GM21576 (cell line): ENCODE results near the gene SMG1.

Source experiments
- ATAC-seq: cut with Tn5 transposase; IDR thresholded peaks from one replicate; pipeline ENCODE4 v1.9.1; 2021; ENCODE audit warnings: mild to moderate bottlenecking, moderate library complexity; ENCODE audit not compliant: unreplicated experiment

Gene SMG1

DNA sequence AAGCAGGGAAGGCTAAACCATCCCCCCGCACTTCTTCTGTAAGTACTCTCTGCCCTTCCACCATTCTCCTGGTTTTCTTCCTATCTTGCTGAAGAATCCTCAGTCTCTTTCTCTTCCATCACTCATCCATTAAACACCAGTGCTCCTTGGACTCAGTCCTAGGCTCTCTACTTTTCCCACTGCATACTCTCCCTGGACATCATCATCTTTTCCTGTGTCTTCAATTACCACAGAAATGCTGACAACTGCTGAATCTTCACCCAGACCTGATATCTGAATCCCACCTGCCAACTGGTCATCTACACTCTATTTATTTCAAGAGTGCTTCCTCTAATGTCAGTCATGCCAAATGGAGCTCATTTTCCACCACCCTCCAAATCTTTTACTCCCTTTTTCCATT, 71.0 kb downstream of the SMG1 start:
- no peak for ATAC-seq

DNA sequence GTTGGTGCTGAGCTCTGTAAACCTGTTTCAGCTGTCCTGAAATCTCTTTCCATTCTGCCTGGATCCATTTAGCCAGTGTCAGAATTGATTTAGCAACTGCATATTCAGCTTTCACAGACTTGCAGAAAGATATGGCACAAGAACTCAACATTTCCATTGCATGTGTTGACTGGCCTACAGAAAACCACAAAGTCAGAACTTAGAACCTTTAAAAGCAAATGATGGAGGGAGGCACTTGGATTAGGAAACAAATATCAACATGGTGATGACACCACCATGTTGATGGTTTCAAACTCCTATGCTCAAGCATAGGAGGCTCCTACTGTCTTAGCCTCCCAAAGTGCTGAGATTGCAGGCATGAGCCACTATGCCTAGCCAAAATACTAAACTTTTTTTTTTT, 72.5 kb downstream of the SMG1 start:
- no peak for ATAC-seq

DNA sequence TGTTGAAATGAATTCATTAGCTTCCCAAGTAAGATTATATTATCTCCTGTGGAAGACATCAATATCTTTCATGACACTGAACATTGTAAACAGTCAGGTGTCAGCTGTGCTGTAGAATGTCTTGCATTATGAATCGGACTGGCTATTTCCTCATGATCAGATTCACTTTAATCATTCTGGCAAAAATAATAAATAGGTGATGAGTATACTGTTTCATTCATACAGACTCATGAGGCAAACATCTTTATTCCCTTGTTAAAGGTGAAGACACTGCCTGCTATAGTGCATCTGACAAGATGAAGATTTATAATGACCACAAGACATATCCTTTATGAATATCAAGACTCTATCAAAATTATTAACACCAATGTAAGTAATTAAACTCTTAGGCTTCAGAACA, 73.6 kb downstream of the SMG1 start:
- ATAC-seq: no peak

DNA sequence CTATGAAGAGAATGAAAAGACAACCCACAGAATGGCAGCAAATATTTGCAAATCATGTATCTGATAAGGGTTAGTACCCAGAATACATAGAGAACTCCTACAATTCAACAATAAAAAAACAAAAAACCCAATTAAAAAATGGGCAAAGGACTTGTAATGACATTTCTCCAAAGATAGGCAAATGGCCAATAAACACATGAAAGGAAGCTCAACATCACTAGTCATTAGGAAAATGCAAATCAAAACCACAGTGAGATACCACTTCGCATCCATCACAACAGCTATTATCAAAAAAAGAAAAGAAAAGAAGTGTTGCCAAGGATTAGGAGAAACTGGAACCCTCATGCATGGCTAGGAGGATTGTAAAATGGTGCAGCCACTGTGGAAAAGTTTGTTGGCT, 79.8 kb downstream of the SMG1 start:
- ATAC-seq: no peak

DNA sequence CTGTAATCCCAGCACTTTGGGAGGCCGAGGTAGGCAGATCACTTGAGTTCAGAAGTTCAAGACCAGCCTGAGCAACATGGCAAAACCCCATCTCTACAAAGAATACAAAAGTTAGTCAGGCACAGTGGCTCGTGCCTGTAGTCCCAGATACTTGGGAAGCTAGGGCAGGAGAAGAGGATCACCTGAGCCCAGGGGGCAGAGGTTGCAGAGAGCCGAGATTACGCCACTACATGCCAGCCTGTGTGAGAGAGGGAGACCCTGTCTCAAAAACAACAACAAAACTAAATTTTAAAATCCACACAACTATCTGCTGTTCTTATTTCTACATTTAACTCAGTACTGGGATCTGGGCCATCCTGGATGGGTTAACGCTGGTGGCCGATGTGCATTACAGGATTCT, 83.6 kb downstream of the SMG1 start:
- ATAC-seq: no peak

DNA sequence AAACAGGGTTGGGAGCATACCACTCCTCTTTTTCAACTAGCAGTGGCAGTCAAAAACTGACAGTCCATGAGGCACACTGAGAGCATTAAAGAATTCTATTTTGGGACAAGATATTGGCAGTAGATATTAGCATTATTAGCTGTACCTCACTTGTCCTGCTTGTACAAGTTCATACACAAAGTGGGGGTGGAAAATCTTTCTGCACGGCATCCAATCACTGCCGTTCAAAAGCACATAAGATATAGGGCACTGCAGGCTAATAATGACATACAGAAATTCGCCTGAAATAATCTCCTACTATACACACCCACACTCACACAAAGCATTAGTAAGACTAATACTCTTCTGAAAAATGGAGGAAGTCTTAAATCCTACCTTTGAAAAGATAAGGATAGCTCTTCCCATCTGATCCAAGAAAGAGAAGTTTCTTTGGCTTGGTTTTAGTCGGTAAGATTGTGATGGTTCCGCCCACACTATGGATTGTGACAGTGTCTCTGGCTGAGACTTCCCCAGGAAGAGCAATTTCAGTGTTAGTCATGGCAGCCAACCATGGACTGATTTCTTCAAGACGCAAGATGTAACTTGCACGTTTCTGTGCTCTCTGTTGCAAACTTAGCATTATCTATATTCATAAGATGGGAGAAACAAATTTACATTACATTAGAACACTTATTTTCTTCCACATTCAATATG, 84.2 kb downstream of the SMG1 start:
- ATAC-seq: no peak

DNA sequence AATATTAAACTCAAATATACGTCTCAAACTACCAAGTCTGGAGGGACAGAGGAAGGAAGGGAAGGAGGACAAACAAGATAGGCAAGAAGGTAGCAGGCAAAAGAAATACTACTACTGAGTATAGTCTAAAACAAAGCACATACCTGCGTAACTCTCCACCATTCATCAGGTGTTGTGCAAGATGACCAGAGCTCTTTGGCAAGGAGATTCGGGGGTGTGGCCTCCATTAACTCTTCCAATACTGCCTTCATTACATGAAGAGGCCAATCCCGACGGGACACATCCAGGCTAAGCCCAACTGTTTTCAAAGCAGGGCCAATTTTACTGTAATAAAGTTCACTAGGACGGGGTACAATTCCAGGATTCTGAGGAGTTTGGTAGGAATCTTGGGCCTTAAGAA, 86.7 kb downstream of the SMG1 start:
- no peak for ATAC-seq

DNA sequence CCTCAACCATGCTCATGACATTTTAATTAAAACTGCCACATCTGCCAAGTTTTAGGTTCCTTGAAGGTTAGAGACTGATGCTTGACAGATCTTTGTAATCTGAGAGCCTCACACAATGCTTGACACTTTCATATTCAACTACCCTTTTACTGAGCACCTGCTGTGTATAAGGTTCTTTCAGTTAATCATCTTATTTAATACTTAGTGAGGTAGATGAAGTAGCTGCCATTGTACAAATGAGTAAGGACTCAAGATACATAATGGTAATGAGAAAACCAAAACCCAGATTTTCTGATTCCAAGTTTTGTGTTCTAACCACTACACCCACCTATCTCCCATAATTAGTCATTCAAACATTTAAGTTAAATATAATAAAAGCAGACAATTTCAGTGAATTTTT, 89.5 kb downstream of the SMG1 start:
- ATAC-seq: no peak

DNA sequence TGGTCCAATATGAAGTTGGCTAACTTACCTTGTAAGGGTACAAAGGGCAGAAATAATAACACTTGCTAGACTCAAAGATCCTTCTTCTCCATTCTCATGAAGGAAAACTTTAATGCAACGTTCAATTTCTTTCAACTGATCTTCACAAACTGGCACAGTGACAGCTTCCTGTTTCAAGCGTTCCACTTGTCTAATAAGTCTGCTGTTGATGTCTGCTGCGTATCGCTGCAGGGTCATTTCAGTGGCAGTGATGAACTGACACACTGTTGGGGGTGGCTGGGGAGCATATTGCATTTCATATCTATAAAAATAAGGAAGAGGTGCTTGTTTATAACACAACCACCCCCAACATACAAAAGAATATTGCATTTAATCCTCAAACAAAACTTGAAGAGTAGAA, 91.3 kb downstream of the SMG1 start:
- ATAC-seq: no peak

DNA sequence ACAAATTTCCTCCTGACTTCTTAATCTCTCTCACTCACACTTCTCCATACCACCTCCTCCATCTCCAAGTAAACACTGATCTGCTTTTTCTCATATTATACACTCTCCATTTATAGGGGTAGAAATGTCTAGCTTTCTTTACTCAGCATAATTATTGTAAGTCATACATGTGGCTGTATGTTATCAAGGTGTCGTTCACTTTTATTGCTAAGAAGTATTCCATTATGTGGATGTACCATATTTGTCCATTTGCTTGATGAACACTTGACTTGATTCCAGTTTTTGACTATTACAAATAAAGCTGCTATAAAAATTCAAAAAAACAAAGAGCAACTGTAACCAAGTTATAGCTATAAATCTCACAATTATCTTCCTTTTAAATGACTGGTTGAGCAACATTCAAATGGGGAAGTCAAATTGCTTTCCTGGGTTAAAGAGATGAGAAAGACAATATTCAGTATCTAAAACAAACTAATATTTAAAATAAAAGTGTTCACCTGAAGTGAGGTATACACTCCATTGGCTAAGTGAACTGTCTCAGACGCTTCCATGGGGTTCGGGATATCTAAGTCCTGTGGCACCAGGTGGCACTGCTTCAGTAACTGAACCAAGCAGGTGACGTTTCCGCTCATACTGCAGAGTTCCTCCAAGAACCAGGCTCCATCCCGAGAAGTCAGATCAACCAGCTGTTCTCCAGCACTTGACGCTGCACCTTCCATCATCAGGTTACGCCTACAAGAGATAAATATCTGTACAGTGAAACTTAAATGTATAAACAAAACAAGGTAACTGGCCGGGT, 92.3 kb downstream of the SMG1 start:
- ATAC-seq: no peak

DNA sequence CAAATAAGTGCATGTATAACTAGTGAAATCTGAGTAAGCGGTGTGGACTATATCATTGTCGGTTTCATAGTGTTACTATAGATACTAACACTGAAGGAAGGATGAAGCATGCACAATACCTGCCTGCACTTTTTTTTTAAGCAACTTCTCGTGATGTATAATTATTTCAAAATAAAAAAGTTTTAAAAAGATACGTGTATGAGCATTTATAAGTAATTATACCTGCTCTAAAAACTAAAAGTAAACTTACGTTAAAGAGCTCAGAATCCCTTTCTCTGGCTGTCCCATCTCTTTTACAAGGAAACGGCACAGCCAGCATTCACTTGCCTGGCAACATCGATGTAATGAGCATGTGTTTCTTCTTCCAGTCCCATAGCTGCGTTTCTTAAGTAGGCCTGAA, 93.6 kb downstream of the SMG1 start:
- ATAC-seq: no peak

DNA sequence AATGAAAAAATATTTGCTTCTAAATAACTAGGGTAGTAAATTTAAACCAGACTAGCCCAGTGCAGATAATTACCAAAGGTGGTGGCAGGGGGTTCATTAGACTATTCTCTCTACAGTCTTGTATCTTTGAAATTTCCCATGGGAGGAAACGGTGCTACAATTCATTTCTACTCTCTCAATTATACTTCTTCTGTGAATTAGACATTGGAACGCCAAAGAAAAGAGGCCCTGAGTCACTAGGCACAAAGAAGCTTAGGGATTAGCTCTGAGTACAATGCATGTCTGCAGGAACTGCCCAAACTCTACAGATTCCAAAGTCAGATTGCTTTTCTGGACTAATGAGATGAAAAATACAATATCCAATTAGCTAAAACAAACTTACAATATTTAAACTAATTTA, 94.2 kb downstream of the SMG1 start:
- ATAC-seq: no peak

DNA sequence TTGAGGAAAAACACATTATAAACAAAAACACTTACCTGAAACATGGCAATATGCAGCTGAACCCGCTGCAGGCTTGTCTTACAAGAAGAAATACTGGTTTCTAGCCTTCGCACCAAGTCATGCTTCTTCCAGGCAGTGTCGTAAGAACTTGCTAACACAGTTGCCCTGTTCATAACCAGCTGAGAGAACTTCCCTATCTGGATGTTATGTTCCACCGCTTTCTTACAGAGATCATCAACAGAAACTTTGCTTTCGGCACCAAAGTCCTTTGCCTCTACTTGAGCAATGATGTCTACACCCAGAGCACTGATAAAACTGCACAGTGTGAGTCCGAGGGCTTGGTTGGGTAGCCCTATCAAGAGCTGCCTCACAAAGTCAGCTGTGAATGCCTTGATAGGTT, 97.0 kb downstream of the SMG1 start:
- no peak for ATAC-seq

DNA sequence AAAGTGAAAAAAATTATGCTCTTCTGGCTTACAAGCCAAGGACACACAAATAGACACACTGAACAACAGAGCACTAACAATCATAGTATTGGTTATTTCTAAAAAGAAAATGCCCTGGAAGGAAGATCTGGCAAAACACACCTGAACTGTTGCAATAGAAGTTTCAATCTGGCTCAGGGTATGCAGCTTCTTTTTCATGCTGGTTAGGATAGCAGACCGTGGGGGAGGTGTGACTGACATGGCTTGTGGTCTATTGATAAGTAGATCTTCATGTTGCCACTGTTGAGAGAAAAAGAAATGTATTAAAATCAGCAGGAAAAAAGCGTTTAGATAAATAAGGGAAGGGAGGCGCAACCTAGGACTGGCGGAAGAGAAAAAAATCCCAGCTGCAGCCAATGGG, 98.3 kb downstream of the SMG1 start:
- ATAC-seq: no peak

DNA sequence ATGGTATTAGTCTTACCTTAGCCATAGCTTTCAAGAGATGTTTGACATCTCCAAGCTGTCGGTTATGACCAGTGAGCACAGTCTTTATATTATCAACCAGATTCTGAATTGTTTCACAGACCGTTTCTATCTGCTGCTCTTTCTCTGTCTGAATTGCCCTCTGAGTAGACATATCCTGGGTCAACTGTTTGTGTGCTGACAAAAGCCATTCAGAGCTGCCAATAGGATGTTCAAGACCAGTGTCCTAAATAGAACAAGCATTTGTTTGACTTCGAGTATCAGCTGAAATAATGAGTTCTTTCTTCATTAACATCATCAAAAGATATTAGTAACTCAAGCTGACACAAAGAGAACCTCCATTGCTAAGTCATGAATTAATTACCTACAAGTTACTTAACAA, 109.9 kb downstream of the SMG1 start:
- no peak for ATAC-seq

DNA sequence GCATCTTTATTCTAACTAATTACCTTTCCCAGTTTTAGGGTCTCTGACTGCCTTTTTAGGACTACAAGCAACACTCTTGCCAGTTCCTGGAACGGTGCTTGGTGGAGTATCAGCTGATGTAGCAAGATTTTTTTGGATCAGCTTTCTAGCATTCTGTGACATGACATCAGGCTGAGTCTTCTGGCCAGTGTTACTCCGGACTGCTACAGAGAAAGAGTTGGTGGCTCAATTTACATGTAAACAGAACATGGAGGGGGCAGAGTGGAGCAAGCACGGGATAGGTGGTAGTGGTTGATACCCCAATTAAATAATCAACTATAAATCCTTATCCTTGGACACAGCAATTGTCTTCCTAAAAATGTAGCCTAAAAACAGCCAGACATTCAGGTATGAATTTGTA, 114.3 kb downstream of the SMG1 start:
- ATAC-seq: no peak

DNA sequence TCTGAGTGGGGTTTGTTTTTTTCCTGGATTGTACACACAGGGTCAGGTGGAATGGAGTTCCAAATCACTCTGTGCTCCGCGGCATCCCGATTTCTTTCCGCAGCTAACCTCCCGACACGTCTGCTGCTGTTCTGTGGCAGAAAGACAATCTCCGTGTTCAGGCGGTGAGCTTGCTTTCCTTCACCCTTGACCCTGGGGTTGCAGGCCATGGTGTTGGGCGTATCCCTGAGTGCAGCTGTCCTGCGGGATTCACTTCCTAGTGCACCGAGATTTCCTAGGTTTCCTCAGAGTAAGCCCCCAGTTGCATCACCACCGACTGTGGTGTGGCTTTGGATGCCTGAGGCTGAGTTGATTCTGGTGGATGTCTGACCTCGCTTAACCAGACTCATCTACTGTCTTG, 117.0 kb downstream of the SMG1 start:
- ATAC-seq: no peak

DNA sequence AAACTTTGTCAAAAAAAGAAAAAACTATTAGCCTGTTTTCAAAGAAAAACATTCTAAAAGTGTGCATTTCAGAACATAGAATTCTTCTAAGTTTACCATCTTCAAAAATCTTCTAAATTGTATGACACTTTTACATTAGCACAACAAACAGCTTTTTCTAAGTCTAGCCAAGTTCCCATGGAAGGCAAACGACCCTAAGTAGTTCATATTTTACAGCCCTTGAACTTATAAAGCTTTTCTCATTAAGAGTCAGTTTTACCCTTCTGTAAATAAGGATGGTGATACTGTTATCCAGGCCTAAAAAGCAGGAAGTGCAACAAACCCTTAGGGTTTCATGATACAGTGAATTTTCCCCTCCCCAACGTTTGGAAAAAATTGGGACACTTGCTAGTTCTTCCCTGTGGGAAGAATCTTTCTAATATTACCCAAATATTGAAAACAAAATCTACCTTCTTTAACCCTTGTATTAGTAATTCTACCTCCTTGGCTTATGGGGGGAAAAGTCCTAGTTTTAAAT, 120.9 kb downstream of the SMG1 start:
- ATAC-seq: no peak

DNA sequence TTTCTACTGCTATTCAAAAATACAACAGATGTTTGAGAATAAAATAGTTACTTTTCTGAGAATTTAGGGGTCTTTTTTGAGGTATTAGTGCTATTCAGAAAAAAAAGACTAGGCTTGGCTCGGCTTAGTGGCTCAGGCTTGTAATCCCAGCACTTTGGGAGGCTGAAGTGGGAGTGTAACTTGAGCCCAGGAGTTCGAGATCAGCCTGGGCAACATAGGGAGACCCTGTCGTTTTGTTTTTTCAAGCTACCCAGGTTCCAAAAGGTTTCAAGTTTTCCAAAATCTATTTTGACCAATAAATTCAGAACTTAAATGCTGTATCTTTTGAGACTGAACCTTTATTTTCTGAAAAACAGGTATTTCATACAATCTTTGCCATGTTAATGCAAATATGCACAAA, 121.7 kb downstream of the SMG1 start:
- no peak for ATAC-seq

DNA sequence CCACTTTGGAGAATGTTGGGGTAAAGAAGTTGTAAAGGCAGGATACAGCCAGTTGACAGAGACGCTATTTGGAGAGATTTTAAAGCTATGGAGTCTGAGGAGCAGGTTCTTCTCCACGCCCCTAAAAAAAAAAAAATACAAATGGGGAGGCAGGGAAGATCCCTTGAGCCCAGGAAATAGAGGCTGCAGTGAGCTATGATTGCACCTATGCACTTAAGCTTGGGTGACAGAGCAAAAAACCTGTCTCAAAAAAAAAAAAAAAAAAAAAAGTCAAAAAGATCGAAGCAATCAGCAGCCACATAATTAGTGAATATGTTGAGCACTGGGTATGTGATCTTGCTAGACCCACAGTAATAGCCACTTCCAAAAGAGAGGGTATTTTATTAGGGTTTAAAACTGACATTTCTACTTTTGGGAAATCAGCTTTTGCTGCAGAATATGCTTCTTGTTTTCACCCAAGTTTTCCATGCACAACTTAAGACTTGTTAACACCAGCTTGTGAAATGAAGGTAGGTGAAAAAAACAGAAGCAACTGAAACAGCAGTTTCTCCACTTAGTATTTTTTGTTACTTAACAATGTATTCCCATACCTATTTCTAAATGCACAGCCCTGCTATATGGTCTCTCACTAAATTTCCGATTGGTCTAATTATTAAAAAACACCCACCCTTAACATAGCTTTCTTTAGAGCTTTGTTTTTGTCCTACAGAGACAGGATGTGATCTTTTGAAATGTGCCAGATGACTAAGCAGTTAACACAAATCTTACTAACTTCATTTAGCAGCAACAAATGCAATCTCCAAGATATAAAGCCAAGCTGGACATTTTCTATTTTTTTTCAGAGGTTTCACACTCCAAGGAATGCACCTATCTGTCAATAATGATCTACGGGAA, 122.4 kb downstream of the SMG1 start:
- no peak for ATAC-seq

DNA sequence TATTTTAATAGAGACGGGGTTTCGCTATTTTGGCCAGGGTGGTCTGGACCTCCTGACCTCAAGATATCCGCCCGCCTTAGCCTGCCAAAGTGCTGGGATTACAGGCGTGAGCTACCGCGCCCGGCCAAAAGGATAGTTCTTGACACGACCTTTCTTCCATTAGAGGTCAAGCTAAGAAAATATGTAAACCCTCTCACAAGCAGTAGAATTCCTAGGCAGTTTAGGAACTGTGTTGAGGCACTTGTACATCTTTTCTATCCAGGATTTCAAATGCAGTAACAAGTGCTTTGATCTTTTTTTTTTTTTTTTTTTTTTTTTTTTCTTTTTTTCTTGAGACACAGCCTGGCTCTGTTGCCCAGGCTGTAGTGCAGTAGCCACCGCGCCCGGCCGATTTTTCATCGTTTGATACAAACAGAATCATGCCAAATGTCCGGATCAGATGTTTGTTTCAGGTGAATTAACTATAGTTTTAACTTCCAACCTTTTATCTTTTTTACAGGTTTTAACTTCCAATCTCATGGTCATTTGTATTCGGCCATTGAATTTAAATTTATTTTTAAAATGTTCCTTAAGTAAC, 123.4 kb downstream of the SMG1 start:
- no peak for ATAC-seq
